NCI-H187 (cell line): ENCODE results near the gene ZSWIM4.
A peak's percentile ranks its signal among the peaks of the same experiment; 100 is the strongest.
"Not testable (repeated sequence)": the region's sequence is repeated elsewhere in the genome, so short reads cannot be mapped to it uniquely, and the experiment has no call there.

ENCODE experiments used
- DNase-seq, 2 experiments: peaks; one replicate each; lab custom pipeline; 2025; lab: John Stamatoyannopoulos, UW

Gene ZSWIM4

DNA sequence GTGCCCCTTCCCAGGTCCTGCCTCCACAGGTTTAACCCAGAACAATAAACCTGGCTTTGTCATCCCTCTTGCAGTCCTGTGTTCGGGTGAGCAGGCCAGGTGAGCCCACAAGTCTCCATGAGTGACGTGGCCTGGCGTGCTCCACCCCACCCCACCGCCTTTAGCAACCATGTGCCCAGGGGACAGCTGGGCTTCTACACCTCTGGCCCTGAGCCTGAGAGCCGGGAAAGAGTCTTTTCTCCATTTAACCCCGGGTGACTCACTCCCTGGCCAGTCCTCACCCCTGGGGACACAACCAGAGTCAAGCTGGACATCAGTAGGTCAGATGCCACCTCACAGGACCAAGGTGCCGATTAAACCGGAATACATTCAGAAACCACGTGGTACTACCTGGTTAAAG is 16.8 kb upstream of the ZSWIM4 start:
- DNase-seq = no peak

DNA sequence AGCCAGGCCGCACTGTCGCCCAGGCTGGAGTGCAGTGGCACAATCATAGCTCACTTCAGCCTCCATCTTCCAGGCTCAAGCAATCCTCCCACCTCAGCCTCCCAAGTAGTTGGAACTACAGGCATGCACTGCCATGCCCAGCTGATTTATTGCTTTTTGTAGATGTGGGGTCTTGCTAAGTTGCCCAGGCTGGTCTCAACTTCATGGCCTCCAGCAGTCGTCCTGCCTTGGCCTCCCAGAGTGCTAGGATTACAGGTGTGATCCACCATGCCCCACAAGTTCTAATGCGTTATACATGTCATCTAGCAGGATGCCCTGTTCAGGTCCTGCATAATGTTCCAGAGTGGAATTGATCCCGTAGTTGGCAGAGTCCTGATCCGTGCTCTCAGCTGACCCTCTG is 16.4 kb upstream of the ZSWIM4 start:
- no peak for DNase-seq

GRCh38 chr19:13779794-13780193 is 15.4 kb upstream of the ZSWIM4 start:
- DNase-seq = not testable (repeated sequence)

DNA sequence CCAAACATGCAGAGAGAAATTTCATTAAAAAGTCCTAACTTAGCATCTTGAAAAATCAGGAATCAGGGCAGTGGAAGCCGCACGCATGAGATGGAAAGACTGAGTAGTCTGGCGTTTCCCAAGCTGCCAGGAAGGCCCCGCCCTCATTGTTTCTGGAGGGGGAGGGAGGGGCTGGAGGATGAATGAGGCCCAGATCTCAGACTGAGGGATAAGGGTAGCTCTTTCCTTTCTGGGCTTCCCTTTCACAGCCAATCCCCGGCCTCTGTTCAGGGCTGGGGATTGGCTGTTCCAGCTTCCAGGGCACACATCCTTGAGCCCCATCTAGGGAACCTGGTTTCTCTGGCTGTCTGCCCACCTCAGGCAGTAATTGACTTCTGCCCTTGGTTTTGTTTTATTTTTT is 13.7 kb upstream of the ZSWIM4 start:
- peak in 1 of 2 experiments; percentile 3 for DNase-seq

- DNase-seq = no peak
These were observed 12.7 kb upstream of the ZSWIM4 start for GRCh38 chr19:13782537-13782936.

GRCh38 chr19:13783565-13784500 is 11.4 kb upstream of the ZSWIM4 start:
- no peak for DNase-seq

DNA sequence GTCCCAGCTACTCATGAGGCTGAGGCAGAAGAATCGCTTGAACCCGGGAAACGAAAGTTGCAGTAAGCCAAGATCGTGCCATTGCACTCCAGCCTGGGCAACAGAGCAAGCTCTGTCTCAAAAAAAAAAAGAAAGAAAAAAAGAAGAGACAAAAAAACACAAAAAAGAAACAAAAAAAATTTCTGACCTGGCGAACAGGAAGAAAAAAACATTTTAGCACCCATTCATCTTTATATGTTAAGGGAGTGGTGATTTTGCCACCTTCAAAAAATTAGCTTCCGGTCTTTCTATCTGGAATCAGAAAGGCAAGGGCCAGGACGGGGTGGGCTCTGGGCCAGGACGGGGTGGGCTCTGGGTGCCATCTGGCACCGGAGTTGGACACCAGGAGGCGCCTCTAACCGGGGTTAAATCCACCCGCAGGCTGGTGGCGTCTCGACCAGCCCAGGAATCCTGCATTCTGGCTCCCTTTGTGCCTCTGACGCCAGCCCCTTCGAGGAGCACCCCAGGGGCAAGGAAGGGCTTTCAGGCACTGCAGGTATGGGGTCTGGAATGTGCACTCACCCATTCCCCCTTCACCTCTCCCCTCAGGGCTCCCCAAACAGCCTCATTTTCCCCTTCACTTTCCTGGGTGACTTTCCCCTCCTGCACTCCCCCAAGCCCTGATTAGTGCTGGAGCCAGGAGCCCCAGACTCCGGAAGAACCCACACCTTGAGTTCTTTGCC is 10.4 kb upstream of the ZSWIM4 start:
- no peak for DNase-seq

GRCh38 chr19:13788991-13789390 is 6.3 kb upstream of the ZSWIM4 start:
- no peak for DNase-seq

- DNase-seq = no peak
These were observed 4.9 kb upstream of the ZSWIM4 start for GRCh38 chr19:13790354-13790753.

DNA sequence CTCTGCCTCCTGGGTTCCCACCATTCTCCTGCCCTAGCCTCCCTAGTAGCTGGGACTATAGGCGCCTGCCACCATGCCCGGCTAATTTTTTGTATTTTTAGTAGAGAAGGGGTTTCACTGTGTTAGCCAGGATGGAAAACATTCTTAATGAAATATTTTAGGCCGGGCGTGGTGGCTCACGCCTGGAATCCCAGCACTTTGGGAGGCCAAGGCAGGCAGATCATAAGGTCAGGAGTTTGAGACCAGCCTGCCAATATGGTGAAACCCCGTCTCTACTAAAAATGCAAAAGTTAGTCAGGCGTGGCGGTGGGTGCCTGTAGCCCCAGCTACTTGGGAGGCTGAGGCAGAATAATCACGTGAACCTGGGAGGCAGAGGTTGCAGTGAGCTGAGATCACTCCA is 1.9 kb upstream of the ZSWIM4 start:
- DNase-seq = not testable (repeated sequence)

DNA sequence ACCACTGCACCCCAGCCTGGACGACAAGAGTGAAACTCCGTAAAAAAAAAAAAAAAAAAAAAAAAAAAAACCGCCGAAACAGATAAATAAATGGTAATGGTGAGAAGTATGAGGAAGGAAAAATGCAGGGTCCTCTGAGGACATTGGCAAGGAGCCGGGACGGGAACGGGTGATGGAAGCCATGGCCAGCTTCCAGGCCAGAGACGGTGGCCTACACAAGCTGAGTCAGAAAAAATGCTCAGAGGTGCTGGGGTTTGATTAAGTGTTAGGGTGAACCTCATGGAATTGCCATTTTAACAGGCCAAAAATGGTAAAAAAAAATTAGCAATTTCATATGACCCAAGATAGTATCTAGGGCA is 866 bp upstream of the ZSWIM4 start:
- no peak for DNase-seq

GRCh38 chr19:13795595-13796300 is 505 bp downstream of the ZSWIM4 start:
- DNase-seq = no peak

DNA sequence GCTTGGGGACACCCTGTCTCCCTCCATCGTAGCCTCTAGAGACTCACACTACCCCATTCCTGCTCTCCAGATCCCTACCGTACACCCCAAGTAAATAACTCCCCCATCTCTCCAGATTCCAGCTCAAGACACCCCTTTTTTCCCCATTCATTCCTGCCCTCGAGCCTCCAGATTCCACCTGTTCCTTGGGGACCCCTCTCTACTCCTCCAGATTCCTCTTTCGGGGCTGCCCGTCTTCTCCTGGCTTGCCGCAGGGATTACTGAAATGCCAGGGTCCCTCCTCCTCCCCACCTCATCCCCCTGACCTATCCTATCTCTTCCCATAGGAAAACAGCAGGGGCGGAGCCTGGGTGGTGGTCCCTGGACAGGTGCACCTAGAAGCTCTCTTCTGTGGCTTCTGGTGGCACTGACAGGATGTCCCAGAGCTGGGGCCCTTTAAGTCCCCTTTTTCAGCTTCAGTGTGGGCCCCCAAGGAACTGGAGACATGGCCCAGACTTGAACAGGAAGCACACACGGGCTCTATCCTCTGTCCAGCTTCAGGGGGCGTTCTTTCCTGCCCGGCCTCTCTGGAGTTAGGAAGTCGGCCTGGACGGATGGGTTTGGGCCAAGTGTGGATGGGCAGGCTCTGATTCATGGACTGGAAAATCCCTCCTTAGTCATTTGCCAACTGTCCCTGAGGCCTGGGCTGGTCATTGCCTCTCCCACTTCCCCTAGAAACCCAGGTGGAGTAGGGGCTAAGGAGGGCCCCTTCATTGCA is 1.2 kb downstream of the ZSWIM4 start:
- no peak for DNase-seq

GRCh38 chr19:13797058-13797440 is 1.8 kb downstream of the ZSWIM4 start:
- no peak for DNase-seq

- no peak for DNase-seq
These were observed 2.6 kb downstream of the ZSWIM4 start for GRCh38 chr19:13797870-13798269.

- no peak for DNase-seq
These were observed 4.4 kb downstream of the ZSWIM4 start for GRCh38 chr19:13799669-13800068.

DNA sequence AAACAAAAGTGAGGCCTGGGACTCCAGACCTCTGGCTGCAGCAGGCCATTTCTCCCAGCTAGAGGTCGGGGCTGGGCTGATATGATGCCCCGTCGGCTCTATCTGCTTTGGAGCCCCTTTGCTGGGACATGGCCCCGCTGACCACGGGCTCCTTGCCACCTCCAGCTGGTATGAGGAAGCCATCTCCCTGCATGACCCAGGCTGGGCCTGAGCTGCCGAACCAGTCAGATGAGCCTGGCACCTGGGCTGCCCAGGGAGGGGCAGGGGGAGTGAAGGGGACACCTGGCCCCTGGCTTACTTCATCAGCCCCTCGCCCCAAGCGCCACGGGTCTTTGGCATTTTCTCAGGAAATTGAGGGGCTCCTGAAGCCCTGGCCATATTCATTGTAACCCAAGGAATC is 7.8 kb downstream of the ZSWIM4 start:
- no peak for DNase-seq

DNA sequence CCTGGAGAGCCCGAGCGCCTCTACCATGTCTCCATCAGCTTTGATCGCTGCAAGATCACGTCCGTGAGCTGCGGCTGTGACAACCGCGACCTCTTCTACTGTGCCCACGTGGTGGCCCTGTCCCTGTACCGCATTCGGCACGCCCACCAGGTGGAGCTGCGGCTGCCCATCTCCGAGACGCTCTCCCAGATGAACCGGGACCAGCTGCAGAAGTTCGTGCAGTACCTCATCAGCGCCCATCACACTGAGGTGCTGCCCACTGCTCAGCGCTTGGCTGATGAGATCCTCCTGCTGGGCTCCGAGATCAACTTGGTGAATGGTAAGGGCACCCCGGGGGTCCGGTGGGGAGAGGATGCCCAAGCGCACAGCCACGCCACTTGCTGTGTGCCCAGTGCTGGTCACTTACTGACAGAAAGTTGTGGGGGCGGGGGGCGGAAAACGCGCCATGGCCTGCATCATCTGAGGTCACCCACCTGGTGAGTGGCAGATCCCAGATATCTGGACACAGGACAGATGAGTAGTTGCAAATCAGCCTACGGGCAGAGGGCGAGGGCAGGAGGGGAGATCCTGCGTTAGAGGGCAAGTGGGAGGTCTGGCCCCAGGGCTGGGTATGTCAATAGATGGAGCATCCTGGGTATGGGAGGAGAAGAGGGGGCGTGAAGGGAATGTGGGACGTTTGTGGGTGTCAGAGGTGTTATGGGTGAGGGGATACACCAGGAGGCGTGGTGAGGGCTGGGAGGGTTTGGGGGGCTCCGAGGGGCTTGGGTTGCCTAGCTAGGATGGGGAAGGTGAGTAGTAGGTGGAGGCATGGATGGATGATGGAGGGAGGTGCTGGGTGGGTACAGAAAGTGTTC is 9.8 kb downstream of the ZSWIM4 start:
- DNase-seq = no peak

DNA sequence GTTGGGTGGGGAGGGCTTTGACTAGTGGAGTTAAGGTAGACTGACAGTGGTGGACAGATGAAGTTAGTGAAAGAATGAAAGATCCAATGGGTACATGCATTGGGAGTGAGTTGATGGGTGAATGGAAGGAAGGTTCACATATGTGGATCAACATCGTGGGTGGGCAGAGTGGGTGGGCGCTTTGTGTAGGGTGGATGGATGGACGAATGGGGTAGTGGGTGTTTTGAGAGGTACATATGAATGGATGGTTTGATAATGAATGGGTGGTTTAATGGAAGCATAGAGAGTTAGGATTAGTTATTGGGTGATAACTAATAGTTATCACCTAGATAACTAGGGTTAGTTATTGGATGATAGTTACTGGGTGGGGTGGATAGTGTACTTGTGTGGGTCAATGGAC is 11.5 kb downstream of the ZSWIM4 start:
- DNase-seq = no peak

DNA sequence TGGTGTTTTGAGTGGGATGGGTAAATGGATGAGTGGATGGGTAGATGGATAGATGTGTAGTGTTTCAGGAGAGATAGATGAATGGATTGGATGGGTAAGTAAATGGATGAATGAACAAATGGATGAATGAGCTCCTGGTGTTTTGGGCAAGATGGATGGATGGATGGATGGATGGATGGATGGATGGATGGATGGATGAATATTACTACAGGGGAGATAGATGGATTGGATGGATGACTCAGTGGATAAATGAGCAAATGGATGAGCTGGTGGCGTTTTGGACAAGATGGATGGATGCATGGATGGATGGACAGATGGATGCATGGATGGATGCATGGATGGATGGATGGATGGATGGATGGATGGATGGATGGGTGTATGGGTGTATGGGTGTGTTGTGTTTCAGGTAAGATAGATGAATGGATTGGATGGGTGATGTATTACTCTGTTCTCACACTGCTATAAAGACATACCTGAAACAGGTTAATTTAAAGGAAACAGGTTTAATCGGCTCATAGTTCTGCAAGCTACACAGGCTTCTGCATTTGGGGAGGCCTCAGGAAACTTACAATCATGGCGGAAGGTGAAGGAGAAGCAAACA is 12.3 kb downstream of the ZSWIM4 start:
- no peak for DNase-seq

GRCh38 chr19:13808856-13809255 is 13.6 kb downstream of the ZSWIM4 start:
- no peak for DNase-seq
